Frontal cortex (tissue), 4 donors: Measurements from ENCODE around the gene NUP43. TPM values are rescaled to one million over a fixed set of nuclear protein-coding genes. Genes with fewer than 3 reads are reported as not detected.
"Not testable (repeated sequence)": the region's sequence is repeated elsewhere in the genome, so short reads cannot be mapped to it uniquely, and the experiment has no call there.

Experiments used
- DNase-seq, 2 donors: peaks; one replicate each; pipeline ENCODE4 v3.0.0; 2012; ENCODE audit warnings: low spot score in 2 of 2
- FAIRE-seq: peaks from 2 replicates; lab custom pipeline; 2012; peaks lifted over from hg19 to GRCh38; lab: Jason Lieb, UNC
- total RNA-seq: library from RNA; depleted of rRNA; stranded (reverse); fragments of >200 nt; gene quantifications from one replicate; pipeline ENCODE4 v1.2.3, GENCODE V29; 2014
- donor health status: control.
- donor health status: control.
- donor health status: control.

The NUP43 gene
- total RNA-seq, 1 donor from 2014 or later, result 24.9 TPM

GRCh38 chr6:149750136-149750609, 3.8 kb upstream of the NUP43 start:
- DNase-seq (peak in 1 of 2 donors; percentile 37), FAIRE-seq (no peak)

GRCh38 chr6:149749594-149750135, 3.3 kb upstream of the NUP43 start, which contains the start of gene PCMT1:
PCMT1 (plus strand) TSS chr6:149749741; CDS start chr6:149749902, 161 bp downstream.
- no peak for FAIRE-seq
- DNase-seq, result peak; percentile 92 to 93

- not testable (repeated sequence) for DNase-seq, FAIRE-seq
Observed at GRCh38 chr6:149749082-149749593, 2.8 kb upstream of the NUP43 start.

GRCh38 chr6:149745252-149745651, 1.1 kb downstream of the NUP43 start:
- FAIRE-seq, DNase-seq: not testable (repeated sequence)

- DNase-seq (no peak), FAIRE-seq (no peak)
Observed at GRCh38 chr6:149734915-149735314, 11.4 kb downstream of the NUP43 start.

- DNase-seq (no peak), FAIRE-seq (no peak)
Observed at GRCh38 chr6:149733089-149733720, 13.1 kb downstream of the NUP43 start.

- no peak for FAIRE-seq
- DNase-seq, result no peak
Observed at GRCh38 chr6:149729824-149730223, 16.5 kb downstream of the NUP43 start.

GRCh38 chr6:149728499-149729234, 17.7 kb downstream of the NUP43 start:
- no peak for DNase-seq
- FAIRE-seq, result no peak

- DNase-seq (no peak), FAIRE-seq (no peak)
Observed at GRCh38 chr6:149727793-149728498, 18.4 kb downstream of the NUP43 start.

GRCh38 chr6:149725785-149726184, 20.5 kb downstream of the NUP43 start:
- no peak for FAIRE-seq
- no peak for DNase-seq

GRCh38 chr6:149723771-149724417, 22.4 kb downstream of the NUP43 start:
- FAIRE-seq (no peak), DNase-seq (peak in 1 of 2 donors; percentile 52)

GRCh38 chr6:149723262-149723661, 23.1 kb downstream of the NUP43 start:
- FAIRE-seq (no peak), DNase-seq (no peak)

GRCh38 chr6:149719531-149719930, 26.8 kb downstream of the NUP43 start:
- FAIRE-seq, result no peak
- no peak for DNase-seq

- DNase-seq (peak; percentile 81 to 87), FAIRE-seq (no peak)
Observed at GRCh38 chr6:149717588-149718458, 28.5 kb downstream of the NUP43 start, which contains the start of gene LATS1. LATS1 (minus strand) TSS chr6:149718101; CDS start chr6:149702126, 15,975 bp downstream.

- FAIRE-seq, result no peak
- DNase-seq, result no peak
Observed at GRCh38 chr6:149717255-149717587, 29.1 kb downstream of the NUP43 start.

GRCh38 chr6:149716181-149716963, 30.0 kb downstream of the NUP43 start:
- FAIRE-seq, result no peak
- DNase-seq, result peak in 1 of 2 donors; percentile 8

- FAIRE-seq (no peak), DNase-seq (no peak)
Observed at GRCh38 chr6:149714442-149714841, 31.9 kb downstream of the NUP43 start.

- no peak for DNase-seq
- FAIRE-seq, result no peak
Observed at GRCh38 chr6:149711711-149712110, 34.6 kb downstream of the NUP43 start.
